AG08395 (cell line): ENCODE results near the gene NOL4L.
"Not testable (repeated sequence)": the region's sequence is repeated elsewhere in the genome, so short reads cannot be mapped to it uniquely, and the experiment has no call there.

Source experiments
- DNase-seq: peaks from one replicate; pipeline ENCODE4 v3.0.0; 2012; ENCODE audit warnings: mixed read lengths, low spot score

NOL4L gene

GRCh38 chr20:32421290-32421689, 163.8 kb downstream of the NOL4L start:
- no peak for DNase-seq

- no peak for DNase-seq
Measured at GRCh38 chr20:32418376-32418775, 166.8 kb downstream of the NOL4L start.

- DNase-seq: no peak
Measured at GRCh38 chr20:32416206-32416605, 168.9 kb downstream of the NOL4L start.

- no peak for DNase-seq
Measured at GRCh38 chr20:32415494-32415893, 169.6 kb downstream of the NOL4L start.

- no peak for DNase-seq
Measured at GRCh38 chr20:32411955-32412706, 173.0 kb downstream of the NOL4L start.

GRCh38 chr20:32407131-32407750, 177.9 kb downstream of the NOL4L start:
- DNase-seq: not testable (repeated sequence)

GRCh38 chr20:32406701-32407100, 178.4 kb downstream of the NOL4L start:
- no peak for DNase-seq

GRCh38 chr20:32404017-32404416, 181.1 kb downstream of the NOL4L start:
- DNase-seq: no peak

- no peak for DNase-seq
Measured at GRCh38 chr20:32400476-32400875, 184.7 kb downstream of the NOL4L start.

GRCh38 chr20:32397567-32398084, 187.5 kb downstream of the NOL4L start:
- DNase-seq: no peak

GRCh38 chr20:32396646-32397160, 188.4 kb downstream of the NOL4L start:
- no peak for DNase-seq

- DNase-seq: no peak
Measured at GRCh38 chr20:32395066-32395465, 190.1 kb downstream of the NOL4L start.
